CMK (cell line): ENCODE measurements around the gene MAOB.
"Not testable (repeated sequence)": the region's sequence is repeated elsewhere in the genome, so short reads cannot be mapped to it uniquely, and the experiment has no call there.

Experiments used
- DNase-seq: peaks from one replicate; pipeline ENCODE4 v3.0.0-alpha.2; 2010; ENCODE audit warnings: low read depth

Gene MAOB

DNA sequence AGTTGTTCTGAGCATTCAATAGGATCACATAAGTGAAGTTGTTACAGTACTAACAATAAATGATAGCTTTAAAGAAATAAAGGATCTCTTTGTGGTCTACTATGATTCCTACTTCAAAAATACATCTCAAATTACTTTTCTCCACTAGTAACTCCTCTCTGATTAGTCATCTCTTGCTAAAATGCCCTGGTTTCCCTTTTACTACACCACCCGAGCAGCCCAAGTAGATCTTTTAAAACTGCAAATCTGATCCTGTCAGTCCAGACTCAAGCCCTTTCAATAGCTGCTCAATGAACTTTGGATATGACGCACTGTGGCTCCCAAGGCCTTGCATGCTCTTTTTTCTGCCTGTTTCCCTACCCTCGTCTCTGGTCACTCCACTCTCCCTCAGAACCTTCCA lies 128.6 kb downstream of the MAOB start:
- no peak for DNase-seq

DNA sequence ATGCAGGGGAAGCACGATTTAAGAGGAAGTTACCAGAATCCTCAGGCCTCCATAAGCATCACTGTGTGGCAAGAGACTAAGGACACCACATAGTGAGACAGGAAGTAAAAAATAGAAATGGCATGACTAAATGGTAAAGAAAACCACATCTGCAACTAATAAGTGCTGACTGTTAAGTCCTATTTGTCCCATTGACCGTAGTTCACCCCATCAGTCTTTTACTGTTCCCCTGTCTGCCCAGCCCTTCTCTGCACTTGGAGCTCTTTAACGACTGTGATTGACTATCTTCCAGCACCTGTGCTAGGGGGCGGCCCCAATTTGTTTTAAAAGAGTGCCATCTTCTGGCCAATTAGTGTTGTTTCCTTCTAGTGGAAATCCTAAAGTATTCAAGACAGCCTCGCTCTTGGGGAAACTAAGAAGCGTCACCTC lies 132.0 kb downstream of the MAOB start:
- no peak for DNase-seq

DNA sequence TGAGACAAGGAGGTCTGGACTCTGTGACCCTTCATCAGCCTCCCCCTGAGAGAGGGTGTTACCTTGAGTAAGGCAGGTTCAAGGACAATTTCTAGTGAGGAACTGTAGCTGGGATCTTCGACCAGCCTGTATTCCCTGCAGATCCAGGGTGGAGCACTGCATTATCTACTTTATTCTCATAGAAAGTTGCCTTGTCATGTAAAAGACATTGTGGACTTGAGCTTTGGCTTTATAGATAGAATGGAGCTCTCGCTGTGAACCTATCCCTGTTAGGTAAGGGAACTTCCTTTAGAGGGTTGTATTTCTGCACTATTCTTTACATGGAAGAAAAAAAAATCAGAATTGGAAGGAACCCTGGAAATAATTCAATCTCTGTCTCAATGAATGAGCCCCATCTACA lies 134.8 kb downstream of the MAOB start:
- DNase-seq, result no peak

DNA sequence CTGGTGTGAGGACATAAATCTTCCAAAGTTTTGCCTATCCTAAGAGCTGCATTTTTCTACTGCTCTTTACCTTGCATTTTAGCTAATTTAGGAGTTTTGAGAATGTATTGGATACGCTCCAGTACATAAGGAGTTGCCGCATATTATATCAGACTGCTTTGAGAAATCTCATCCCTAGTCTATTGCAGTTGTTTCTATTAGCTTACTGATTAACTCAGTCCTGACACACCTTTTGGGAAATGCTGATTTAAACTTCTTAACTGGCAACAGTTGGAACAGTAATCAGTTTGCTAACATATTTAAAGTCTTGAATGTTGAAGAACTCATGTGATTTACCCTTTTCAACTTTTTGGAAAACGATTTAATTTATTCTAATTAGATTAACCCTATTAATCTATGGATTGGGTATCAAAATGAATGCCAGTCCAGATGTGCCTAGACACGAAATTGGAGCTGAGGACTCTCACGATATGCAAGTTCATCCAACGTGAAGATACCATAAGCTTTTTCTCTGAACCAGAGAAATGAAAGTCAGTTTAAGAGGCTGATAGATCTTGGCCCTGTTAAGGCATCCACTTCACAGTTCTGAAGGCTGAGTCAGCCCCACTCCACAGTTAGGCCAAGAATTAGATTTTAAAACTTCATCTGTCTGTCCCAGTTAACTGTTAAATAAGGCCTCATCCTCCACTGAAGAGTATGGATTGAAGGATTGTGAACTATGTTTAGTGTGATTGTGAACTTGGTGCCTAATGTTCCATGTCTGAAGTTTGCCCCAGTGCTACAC lies 136.1 kb downstream of the MAOB start:
- no peak for DNase-seq

DNA sequence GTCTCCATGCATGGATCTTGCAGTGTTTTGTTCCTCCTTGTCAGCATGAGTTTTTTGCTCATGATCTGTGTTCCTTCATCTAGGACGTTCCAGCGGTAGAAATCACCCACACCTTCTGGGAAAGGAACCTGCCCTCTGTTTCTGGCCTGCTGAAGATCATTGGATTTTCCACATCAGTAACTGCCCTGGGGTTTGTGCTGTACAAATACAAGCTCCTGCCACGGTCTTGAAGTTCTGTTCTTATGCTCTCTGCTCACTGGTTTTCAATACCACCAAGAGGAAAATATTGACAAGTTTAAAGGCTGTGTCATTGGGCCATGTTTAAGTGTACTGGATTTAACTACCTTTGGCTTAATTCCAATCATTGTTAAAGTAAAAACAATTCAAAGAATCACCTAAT lies 138.0 kb downstream of the MAOB start:
- DNase-seq, result no peak

DNA sequence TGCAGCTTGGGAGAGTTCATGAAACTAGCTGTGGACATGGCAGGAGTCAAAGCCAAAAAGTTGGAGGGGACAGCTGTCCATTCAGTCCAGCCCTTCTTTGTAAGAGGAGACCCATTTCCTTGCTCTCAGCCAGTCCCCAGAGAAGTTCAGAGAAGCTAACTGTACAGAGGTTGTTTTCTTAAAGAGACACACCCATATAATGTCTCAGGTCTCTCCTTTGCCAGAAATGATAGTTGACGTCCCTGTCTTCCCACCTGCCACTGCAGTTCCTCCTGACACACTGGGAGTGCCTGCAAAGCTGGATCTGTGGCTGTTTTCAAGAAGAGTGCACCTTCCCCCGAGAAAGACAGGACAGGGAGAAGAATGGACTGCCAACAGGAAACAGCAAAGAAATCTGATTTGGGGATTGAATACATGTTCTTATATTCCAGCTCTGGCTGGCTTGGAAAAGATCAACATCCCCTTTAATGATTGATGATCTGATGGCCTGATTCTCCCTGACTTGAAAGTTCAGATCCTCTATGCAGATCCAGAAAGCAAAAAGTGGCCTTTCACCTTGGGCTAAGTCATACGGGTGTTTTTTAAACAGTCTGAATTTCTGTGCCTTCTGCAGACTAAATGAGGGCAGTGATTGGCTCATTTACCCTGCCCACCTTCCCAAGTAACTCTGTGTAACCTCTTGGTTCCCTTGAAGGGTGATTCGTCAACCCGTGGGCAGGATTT lies 139.0 kb downstream of the MAOB start:
- no peak for DNase-seq

DNA sequence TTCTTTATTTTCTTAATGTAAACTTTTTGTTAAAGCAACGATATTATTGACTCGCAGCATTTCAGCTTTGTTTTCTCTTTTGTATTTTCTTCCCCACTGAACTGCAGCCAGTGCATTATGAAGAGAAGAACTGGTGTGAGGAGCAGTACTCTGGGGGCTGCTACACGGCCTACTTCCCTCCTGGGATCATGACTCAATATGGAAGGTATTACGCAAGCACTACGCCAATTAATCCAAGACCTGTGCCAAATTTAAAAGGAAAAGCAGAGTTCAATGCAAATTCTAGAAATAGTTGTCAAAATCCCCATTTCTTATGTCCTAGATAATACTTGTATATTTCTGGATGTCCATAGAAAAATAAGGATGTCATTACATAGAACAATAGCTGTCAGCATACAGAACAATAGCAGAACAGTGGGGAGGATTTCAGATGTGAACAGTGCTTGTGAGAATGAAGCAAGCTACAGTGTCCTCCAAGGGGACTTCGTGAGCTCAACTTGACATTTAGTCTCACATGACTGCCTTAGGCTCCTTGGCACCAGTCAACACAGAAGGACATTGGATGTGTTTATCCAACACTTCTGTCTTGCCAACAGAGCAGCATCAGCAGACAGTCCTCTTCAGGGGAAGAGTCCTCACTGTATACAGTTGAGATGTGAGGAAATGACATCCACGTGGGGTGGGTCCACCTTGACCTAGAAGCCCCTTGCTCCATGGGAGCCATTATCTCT lies 140.2 kb downstream of the MAOB start:
- DNase-seq, result no peak

DNA sequence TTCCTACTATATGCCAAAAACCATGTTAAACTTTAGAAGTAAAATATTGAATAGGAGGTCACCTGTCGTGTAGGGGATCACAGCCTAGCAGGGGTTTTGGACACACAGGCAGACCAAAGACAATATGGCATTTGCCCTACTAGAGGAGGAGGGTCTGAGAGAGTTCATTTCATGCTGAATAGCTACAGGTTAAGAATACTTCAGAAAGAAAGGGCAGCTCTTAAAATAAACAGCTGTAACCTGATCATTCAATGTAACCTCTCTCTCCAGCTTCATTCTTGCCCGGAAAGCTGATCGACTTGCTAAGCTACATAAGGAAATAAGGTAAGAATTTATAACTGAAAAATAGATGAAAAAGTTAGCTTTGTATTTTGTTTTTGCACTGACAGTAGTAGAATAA lies 146.3 kb downstream of the MAOB start:
- no peak for DNase-seq

DNA sequence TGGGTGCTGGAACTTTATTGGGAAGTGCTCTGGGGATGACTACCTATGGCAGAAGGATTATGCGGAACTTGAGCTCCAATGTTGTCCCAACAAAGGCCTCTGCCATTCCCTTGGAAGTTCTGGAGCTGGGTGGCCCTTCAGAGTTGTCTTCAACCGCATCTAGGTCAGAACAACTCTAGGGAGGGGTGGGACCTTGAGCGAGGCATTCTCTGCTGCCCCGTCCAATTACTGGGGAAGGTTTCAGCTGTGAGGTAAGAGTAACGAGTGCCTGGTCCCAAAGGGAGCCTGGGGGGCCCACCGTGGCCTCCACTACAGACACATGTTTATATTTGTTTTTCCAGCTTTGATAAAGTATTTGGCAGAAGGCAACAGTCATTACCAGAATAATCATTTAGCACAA lies 146.7 kb downstream of the MAOB start:
- DNase-seq, result no peak

DNA sequence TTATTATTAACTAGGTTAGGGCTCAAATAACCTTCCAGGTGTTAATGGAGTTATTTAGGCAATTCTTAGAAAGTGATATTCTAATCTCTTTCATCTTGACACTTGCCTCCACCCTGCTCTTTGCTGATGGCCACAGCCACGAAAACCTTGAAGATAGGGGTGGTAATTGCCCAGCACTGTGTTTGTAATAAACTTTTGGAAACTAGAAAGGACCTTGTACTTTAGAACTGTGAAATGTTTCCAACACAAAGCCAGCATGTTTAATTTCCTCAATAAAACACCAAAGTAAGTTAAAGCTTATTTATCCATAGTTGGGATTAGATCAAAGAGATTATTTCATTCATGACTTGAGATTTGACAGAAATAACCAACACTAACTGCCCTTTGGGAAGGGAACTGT lies 147.8 kb downstream of the MAOB start:
- DNase-seq, result no peak

DNA sequence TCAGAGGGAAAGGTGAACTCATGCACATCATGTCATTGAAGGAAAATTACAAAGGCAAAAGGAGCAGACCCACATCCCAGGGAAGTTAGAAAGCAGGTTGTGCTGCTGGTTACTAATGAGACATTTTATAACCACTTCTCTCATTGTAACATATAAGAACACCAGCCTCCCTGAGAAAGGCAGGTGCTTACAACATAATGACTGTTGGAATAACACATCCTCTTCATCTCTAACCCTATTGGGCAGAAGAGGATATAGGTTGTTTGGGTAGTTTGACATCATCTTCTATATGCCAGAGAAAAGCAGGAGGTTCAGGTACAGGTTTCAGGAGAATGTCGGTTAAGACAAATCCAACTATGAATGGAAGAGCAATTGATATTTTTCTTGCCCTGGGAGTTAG lies 148.6 kb downstream of the MAOB start:
- no peak for DNase-seq

DNA sequence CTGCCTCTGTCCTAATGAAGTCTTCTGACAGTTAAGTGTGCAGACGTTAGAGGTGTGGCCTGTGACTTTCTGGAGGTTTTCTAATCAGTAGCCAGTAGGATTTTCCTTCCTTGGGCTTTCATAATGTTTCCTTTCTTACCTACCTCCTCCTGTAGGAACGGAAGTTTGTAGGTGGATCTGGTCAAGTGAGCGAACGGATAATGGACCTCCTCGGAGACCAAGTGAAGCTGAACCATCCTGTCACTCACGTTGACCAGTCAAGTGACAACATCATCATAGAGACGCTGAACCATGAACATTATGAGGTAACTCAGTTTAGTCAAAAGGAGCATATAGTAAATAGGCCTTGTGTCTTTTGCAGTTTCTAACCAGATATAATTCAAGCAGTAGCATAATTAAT lies 151.2 kb downstream of the MAOB start:
- DNase-seq, result no peak

DNA sequence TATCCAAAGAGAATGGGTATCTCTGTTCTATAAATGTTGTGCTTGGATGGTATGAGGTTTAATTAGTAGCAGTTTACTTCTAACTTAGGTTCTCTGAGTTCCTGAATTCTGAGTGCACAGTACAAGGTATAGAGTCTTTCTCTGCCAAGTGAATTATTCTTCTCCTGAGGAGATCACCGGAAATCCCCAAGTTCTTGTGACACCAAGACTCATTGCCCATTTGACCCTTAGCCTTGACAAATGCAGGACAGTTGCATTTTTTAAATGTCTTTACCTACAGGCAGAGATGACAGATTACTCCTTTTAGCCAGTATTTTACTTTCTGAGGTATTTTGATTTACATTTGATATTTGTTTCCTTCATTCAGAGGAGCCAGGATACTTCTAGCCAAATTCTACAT lies 153.3 kb downstream of the MAOB start:
- DNase-seq, result no peak

DNA sequence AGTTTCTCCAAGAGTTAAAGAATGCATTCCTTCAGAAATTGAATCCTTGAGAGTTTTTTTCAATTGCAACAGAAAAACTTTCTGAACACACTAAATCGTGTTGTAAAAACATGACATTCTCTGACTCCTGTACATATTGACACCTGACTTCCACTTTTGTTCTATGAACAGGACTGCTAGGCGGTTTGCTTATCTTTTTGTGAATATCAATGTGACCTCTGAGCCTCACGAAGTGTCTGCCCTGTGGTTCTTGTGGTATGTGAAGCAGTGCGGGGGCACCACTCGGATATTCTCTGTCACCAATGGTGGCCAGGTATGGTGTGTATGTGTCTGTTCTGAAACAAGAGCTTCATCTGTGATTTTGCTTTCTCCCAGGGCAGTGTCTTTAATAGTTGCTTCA lies 154.2 kb downstream of the MAOB start:
- no peak for DNase-seq

DNA sequence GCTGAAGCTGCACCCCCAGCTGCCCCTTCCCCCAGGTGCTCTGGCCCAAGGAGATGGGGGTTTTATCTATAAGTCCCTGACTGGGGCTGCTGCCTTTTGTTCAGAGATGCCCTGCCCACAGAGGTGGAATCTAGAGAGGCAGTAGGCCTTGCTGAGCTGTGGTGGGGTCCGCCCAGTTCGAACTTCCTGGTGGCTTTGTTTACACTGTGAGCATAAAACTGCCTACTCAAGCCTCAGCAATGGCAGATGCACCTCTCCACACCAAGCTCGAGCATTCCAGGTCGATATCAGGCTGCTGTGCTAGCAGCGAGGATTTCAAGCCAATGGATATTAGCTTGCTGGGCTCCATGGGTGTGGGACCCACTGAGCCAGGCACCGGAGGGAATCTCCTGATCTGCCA lies 155.0 kb downstream of the MAOB start:
- not testable (repeated sequence) for DNase-seq

DNA sequence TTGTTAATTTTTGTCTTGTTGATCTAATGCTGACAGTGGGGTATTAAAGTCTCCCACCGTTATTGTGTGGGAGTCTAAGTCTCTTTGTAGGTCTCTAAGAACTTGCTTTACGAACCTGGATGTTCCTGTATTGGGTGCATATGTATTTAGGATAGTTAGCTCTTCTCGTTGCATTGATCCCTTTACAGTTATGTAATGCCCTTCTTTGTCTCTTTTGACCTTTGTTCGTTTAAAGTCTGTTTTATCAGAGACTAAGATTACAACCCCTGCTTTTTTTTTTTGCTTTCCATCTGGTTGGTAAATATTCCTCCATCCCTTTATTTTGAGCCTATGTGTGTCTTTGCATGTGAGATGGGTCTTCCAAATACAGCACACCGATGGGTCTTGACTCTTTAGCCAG lies 157.0 kb downstream of the MAOB start:
- not testable (repeated sequence) for DNase-seq

DNA sequence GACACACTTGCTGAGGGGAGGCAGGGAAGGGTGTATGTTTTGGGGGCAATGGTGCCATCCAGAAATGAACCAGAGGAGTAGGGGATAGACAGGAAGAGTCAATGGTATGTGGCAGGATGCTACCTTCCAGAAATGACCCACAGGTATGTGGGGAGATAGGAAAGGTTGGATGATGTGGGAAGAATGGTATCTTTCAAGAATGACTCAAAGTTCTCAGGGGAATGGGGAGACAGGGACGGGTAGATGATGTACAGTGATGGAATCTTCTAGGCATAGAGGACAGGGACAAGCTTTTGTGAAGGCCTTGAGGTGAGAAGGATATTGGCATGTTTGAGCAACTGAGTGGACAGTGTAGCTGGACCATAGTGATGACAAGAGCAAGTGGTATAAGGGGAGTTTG lies 161.3 kb downstream of the MAOB start:
- no peak for DNase-seq

DNA sequence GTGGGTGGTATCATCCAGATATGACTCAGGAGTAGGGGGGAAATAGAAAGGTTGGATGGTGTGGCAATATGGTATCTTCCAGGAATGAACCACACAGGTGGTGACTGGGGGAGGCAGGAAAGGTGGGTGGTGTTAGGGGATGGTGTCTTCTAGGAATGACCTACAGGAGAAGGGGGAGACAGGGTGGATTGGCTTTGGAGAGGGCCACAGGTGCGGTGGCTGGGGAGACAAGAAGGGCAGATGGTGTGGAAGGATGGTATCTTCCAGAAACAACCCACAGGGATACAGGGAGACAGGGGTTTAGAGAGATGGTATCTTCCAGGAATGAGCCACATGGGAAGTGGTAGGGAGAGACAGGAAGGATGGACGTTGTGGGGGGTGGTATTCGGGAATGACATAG lies 162.2 kb downstream of the MAOB start:
- no peak for DNase-seq

DNA sequence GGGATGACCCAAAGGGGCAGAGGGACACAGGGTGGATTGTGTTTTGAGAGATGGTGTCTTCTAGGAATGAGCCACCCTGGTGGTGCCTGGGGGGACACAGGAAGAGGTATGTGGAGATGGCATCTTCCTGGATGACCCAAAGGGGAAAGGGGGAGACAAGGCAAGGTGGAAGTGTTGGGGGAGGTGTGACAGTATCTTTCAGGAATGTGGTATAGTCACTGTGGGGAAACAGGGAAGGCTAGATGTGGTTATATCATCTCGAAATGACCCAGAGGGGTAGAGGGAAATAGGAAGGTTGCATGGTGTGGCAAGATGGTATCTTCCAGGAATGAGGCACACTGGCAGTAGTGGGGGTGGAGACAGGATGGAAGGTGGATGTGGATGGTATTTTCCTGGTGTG lies 163.3 kb downstream of the MAOB start:
- DNase-seq, result peak; percentile 2

DNA sequence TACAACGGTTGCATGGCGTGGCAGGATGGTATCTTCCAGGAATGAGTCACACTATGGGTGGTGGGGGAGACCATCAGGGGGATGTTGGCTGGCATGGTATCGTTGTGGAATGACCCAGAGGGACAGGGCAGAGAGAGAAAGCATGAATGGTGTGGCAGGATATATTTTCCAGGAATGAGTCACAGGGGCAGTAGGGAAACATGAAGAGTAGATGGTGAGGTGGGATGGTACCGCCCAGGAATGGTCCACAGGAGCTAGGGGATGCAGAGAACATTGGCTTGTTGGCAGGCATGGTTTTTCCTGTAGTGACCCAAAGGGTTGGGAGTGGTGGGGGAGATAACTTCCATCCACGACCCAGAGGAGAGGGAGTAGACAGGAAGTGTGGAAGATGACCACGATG lies 163.7 kb downstream of the MAOB start:
- no peak for DNase-seq

DNA sequence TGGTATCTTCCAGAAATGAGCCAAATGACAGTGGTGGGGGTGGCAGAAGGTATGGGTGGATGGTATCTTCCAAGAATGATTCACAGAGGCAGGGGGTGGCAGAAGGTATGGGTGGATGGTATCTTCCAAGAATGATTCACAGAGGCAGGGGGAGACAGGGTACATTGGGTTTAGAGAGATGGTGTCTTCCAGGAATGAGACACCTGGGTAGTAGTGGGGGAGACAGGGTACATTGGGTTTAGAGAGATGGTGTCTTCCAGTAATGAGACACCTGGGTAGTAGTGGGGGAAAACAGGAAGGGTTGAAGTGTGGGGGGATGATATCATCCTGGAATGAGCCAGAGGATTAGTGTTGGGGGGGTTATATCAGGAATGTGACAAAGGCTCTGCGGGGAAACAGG lies 164.2 kb downstream of the MAOB start:
- no peak for DNase-seq

DNA sequence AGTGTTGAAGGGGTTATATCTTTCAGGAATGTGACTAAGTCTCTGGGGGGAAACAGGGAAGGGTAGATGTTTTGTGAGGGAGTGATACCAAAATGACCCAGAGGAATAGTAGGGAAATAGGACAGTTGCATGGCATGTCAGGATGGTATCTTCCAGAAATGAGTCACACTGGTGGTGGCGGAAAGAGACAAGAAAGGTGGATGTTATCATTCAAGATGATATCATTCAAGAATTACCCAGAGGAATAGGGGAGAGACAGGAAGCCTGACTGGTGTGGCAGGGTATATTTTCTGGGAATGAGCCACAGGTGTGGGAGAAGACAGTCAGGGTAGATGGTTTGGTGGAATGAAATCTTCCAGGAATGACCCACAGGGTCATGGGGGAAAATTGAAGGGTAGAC lies 165.1 kb downstream of the MAOB start:
- no peak for DNase-seq

DNA sequence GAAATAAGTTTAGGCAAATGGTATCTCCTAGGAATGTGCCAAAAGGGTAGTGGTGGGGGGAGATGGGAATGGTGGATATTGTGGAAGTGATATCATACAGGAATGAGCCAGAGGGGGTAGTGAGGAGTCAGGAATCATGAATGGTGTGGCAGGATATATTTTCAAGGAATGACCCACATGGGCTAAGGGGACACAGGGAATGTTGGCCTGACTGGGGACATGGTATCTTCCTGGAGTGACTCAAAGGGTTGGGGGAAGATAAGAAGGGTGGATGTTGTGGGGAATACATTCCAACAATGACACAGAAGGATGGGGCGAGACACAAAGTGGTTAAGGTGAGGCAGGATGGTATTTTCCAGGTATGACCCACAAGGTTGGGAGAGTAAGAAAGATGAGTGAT lies 165.6 kb downstream of the MAOB start:
- DNase-seq, result no peak
